Neuronal stem cell (in vitro differentiated cells): ENCODE data around the gene ST6GALNAC6.

Source experiments
- DNase-seq: peaks from one replicate; pipeline ENCODE4 v3.0.0-alpha.2; 2013; ENCODE audit warnings: low spot score
- H2AFZ ChIP-seq: one replicate; pipeline ENCODE4 v1.6.1; 2013; ENCODE audit warnings: mild to moderate bottlenecking, low read length, inconsistent platforms
- H2AK5ac ChIP-seq: 2 replicates; pipeline ENCODE4 v1.6.1; 2013; ENCODE audit warnings: low read depth, mild to moderate bottlenecking, inconsistent platforms, low read length, moderate library complexity, mixed read lengths
- H2BK120ac ChIP-seq: 2 replicates; pipeline ENCODE4 v1.6.1; 2013; ENCODE audit warnings: low read depth, mild to moderate bottlenecking, inconsistent platforms, low read length, moderate library complexity, mixed read lengths
- H2BK12ac ChIP-seq: one replicate; pipeline ENCODE4 v1.6.1; 2013; ENCODE audit warnings: low read length, inconsistent platforms
- H2BK15ac ChIP-seq: 2 replicates; pipeline ENCODE4 v1.6.1; 2013; ENCODE audit warnings: mild to moderate bottlenecking, low read length, inconsistent platforms, mixed read lengths
- H2BK5ac ChIP-seq: one replicate; pipeline ENCODE4 v1.6.1; 2013; ENCODE audit warnings: inconsistent platforms, mild to moderate bottlenecking, low read length, moderate library complexity
- H3K14ac ChIP-seq: one replicate; pipeline ENCODE4 v1.6.1; 2013; ENCODE audit warnings: low read length, inconsistent platforms
- H3K18ac ChIP-seq: 2 replicates; pipeline ENCODE4 v1.6.1; 2013; ENCODE audit warnings: low read length, inconsistent platforms
- H3K23ac ChIP-seq: 2 replicates; pipeline ENCODE4 v1.6.1; 2013; ENCODE audit warnings: low read depth, mild to moderate bottlenecking, mixed read lengths, low read length, inconsistent platforms; ENCODE audit not compliant: poor library complexity
- H3K27ac ChIP-seq: replicated peaks from 3 replicates; pipeline ENCODE4 v1.5.1; 2013; ENCODE audit warnings: low read length, inconsistent platforms
- H3K27me3 ChIP-seq, 3 experiments: 2 replicates each; pipeline ENCODE4 v1.6.1; 2013; ENCODE audit warnings: low read length in 3 of 3, mild to moderate bottlenecking in 2 of 3, inconsistent platforms in 1 of 3, low read depth in 1 of 3, mixed read lengths in 1 of 3, moderate library complexity in 1 of 3; ENCODE audit not compliant: control insufficient read depth in 3 of 3, insufficient read depth in 3 of 3
- H3K36me3 ChIP-seq, 2 donors: replicated peaks in 1 of 2; 2 replicates each; pipeline ENCODE4 v1.6.1; 2013; ENCODE audit warnings: low read length in 2 of 2; ENCODE audit not compliant: control insufficient read depth in 2 of 2, insufficient read depth in 2 of 2
- H3K4ac ChIP-seq: 2 replicates; pipeline ENCODE4 v1.6.1; 2013; ENCODE audit warnings: inconsistent platforms, mild to moderate bottlenecking, low read length, moderate library complexity
- H3K4me1 ChIP-seq, 2 donors: 1 replicate in 1 of 2; 2 replicates in 1 of 2; pipeline ENCODE4 v1.6.1; 2013; ENCODE audit warnings: low read length in 2 of 2, low read depth in 1 of 2; ENCODE audit not compliant: control insufficient read depth in 2 of 2, insufficient read depth in 1 of 2
- H3K4me2 ChIP-seq: one replicate; pipeline ENCODE4 v1.6.1; 2013; ENCODE audit warnings: mild to moderate bottlenecking, low read length, inconsistent platforms; ENCODE audit not compliant: insufficient read depth, poor library complexity, severe bottlenecking
- H3K4me3 ChIP-seq, 2 donors: 2 replicates each; pipeline ENCODE4 v1.5.1; 2013; ENCODE audit warnings: low read length in 2 of 2, mild to moderate bottlenecking in 2 of 2, inconsistent platforms in 1 of 2, moderate library complexity in 1 of 2
- H3K79me1 ChIP-seq: one replicate; pipeline ENCODE4 v1.6.1; 2013; ENCODE audit warnings: low read depth, mild to moderate bottlenecking, inconsistent platforms, low read length, moderate library complexity
- H3K9ac ChIP-seq: one replicate; pipeline ENCODE4 v1.6.1; 2013; ENCODE audit warnings: mild to moderate bottlenecking, low read depth, low read length, inconsistent platforms; ENCODE audit not compliant: poor library complexity
- H3K9me3 ChIP-seq, 2 donors: replicated peaks in 1 of 2; 2 replicates each; pipeline versions ENCODE3 to v1.6.1; 2013; ENCODE audit warnings: low read length in 2 of 2, mild to moderate bottlenecking in 2 of 2, inconsistent platforms in 1 of 2, low read depth in 1 of 2, mixed read lengths in 1 of 2, moderate library complexity in 1 of 2; ENCODE audit not compliant: control insufficient read depth in 2 of 2, insufficient read depth in 1 of 2
- H4K8ac ChIP-seq: one replicate; pipeline ENCODE4 v1.6.1; 2013; ENCODE audit warnings: low read depth, mild to moderate bottlenecking, inconsistent platforms, low read length, moderate library complexity
- H4K91ac ChIP-seq: one replicate; pipeline ENCODE4 v1.6.1; 2013; ENCODE audit warnings: low read length, low read depth, mild to moderate bottlenecking, inconsistent platforms; ENCODE audit not compliant: poor library complexity
- WGBS, 2 donors: extraction: QIAGEN DNeasy Blood & Tissue Kit; methylation state at CpG; one replicate each; pipeline ENCODE4 v1.1.7; 2013; ENCODE audit warnings: missing lambda C conversion rate in 2 of 2, mixed read lengths in 1 of 2; ENCODE audit not compliant: insufficient read length in 2 of 2, insufficient replicate concordance in 1 of 2; ENCODE audit errors: extremely low coverage in 2 of 2; 5-methylcytosine and 5-hydroxymethylcytosine counted together

ST6GALNAC6 gene

DNA sequence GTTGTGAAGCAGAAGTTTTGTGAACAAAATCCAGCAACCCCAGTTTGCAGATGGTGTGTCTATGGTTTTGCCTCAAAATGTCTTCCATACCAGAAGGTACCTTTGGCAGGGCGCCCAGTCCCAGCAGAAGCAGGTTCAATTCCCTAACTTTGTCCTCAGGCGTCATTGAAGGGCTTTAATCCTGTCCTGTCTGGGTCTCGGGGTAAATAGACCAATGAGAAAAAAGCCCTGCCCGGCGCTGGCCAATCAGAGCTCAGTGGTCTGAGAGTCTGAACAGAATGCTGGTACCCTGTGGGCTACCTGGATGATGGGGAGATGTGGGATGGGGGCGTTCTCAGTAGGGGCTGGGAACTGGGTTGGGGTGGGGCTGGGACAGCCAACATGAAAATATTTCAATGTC lies 23.6 kb upstream of the ST6GALNAC6 start:
- no peak overlapping the region for H2BK5ac ChIP-seq
- H4K8ac ChIP-seq, result no peak overlapping the region
- H3K27ac ChIP-seq, result no peak overlapping the region
- no peaks in the 10 kb centered on the region for H3K36me3 ChIP-seq
- H3K23ac ChIP-seq, result no peak overlapping the region
- H3K27me3 ChIP-seq, result peaks cover 2 to 57% (median 26%) of the 10 kb centered on the region in 3 experiments
- H3K79me1 ChIP-seq, result no peaks in the 10 kb centered on the region
- H2AK5ac ChIP-seq, result no peak overlapping the region
- peak overlapping the region; percentile 20 for H2BK15ac ChIP-seq
- no peak for DNase-seq
- H3K14ac ChIP-seq, result no peak overlapping the region
- H3K4me3 ChIP-seq, result no peak overlapping the region
- WGBS, 2 donors, result no CpG with 5 or more reads among the region's 6 CpGs
- no peak overlapping the region for H3K4me2 ChIP-seq
- no peak overlapping the region for H3K4ac ChIP-seq
- no peaks in the 10 kb centered on the region for H3K9me3 ChIP-seq
- peak overlapping the region; percentile 61 for H3K9ac ChIP-seq
- no peak overlapping the region for H4K91ac ChIP-seq
- no peak overlapping the region for H2BK12ac ChIP-seq
- no peak overlapping the region for H2AFZ ChIP-seq
- peaks cover 0 to 12% of the 10 kb centered on the region in 2 donors for H3K4me1 ChIP-seq
- H2BK120ac ChIP-seq, result no peak overlapping the region
- H3K18ac ChIP-seq, result no peak overlapping the region

GRCh38 chr9:127921557-127922120 lies 22.2 kb upstream of the ST6GALNAC6 start:
- no peak overlapping the region for H3K27ac ChIP-seq
- H3K27me3 ChIP-seq, result peaks cover 0 to 45% (median 16%) of the 10 kb centered on the region in 3 experiments
- H3K9me3 ChIP-seq, result no peaks in the 10 kb centered on the region
- peak overlapping the region; percentile 92 for H2AK5ac ChIP-seq
- no peak overlapping the region for H3K4me2 ChIP-seq
- H3K4ac ChIP-seq, result no peak overlapping the region
- no CpG with 5 or more reads among the region's 45 CpGs for WGBS, 2 donors
- no peak overlapping the region for H3K4me3 ChIP-seq
- no peak overlapping the region for H2AFZ ChIP-seq
- H4K91ac ChIP-seq, result no peak overlapping the region
- no peaks in the 10 kb centered on the region for H3K79me1 ChIP-seq
- peaks cover 1 to 8% of the 10 kb centered on the region in 2 donors for H3K4me1 ChIP-seq
- H4K8ac ChIP-seq, result no peak overlapping the region
- H2BK12ac ChIP-seq, result peak overlapping the region; percentile 93
- H3K23ac ChIP-seq, result no peak overlapping the region
- peak overlapping the region; percentile 22 for H2BK5ac ChIP-seq
- no peaks in the 10 kb centered on the region for H3K36me3 ChIP-seq
- no peak for DNase-seq
- peak overlapping the region; percentile 81 for H2BK120ac ChIP-seq
- no peak overlapping the region for H3K9ac ChIP-seq
- H3K14ac ChIP-seq, result no peak overlapping the region
- H2BK15ac ChIP-seq, result no peak overlapping the region
- H3K18ac ChIP-seq, result peak overlapping the region; percentile 80

- Histone ChIP-seq H4K91ac (no peak overlapping the region), H3K4ac (no peak overlapping the region), H3K9ac (no peak overlapping the region), H2BK120ac (no peak overlapping the region), H3K36me3 (no peaks in the 10 kb centered on the region), H3K4me1 (peaks cover 6 to 12% of the 10 kb centered on the region in 2 donors), H3K18ac (peak overlapping the region; percentile 35), H3K4me2 (no peak overlapping the region), H2BK15ac (no peak overlapping the region), H3K27me3 (peaks cover 0 to 37% (median 19%) of the 10 kb centered on the region in 3 experiments), H3K9me3 (no peaks in the 10 kb centered on the region), H3K27ac (no peak overlapping the region), H3K23ac (peak overlapping the region; percentile 0), H3K14ac (no peak overlapping the region), H2AK5ac (peak overlapping the region; percentile 37), H3K4me3 (no peak overlapping the region), H2BK5ac (no peak overlapping the region), H4K8ac (no peak overlapping the region), H3K79me1 (no peaks in the 10 kb centered on the region), H2AFZ (no peak overlapping the region), H2BK12ac (no peak overlapping the region)
- no CpG with 5 or more reads among the region's 7 CpGs for WGBS, 2 donors
- no peak for DNase-seq
Measured at GRCh38 chr9:127920794-127921193, 21.4 kb upstream of the ST6GALNAC6 start.

DNA sequence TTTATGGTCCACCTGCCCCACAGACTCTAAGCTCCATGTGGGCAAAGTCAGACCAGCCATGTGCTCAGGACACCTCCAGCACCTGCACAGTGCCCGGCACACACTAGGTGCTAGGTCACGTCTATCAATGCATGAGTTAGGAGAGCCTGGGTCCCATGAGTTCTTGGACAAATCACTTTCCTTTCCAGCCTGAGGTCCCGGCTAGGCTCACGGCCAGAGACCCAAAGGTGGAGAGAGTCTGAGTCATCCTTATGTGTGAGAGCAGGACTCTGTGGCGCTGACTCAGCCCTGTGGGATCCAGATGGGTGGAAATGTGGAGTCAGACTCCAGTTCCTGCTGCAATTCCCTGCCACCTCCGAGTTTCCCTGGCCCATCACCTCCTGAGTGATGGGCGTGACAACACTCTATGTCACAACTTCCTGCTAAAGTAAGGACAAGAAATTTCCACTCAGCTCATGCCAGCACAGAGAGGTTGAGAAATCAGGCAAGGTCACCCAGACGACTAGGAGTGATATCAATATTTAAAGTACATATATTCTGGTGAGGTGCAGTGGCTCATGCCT lies 19.9 kb upstream of the ST6GALNAC6 start:
- no peak overlapping the region for H2BK15ac ChIP-seq
- H2BK120ac ChIP-seq, result no peak overlapping the region
- H3K9ac ChIP-seq, result no peak overlapping the region
- H4K91ac ChIP-seq, result no peak overlapping the region
- H2AK5ac ChIP-seq, result no peak overlapping the region
- WGBS, 2 donors, result no CpG with 5 or more reads among the region's 8 CpGs
- H3K27ac ChIP-seq, result no peak overlapping the region
- no peak overlapping the region for H3K4ac ChIP-seq
- H3K27me3 ChIP-seq, result peaks cover 0 to 23% (median 19%) of the 10 kb centered on the region in 3 experiments
- H4K8ac ChIP-seq, result no peak overlapping the region
- no peak overlapping the region for H3K4me3 ChIP-seq
- H2AFZ ChIP-seq, result no peak overlapping the region
- no peak for DNase-seq
- H2BK12ac ChIP-seq, result no peak overlapping the region
- H3K18ac ChIP-seq, result no peak overlapping the region
- H3K9me3 ChIP-seq, result no peaks in the 10 kb centered on the region
- no peak overlapping the region for H2BK5ac ChIP-seq
- no peaks in the 10 kb centered on the region for H3K36me3 ChIP-seq
- H3K23ac ChIP-seq, result no peak overlapping the region
- H3K4me1 ChIP-seq, result peaks cover 7 to 12% of the 10 kb centered on the region in 2 donors
- no peak overlapping the region for H3K14ac ChIP-seq
- peaks cover 2% of the 10 kb centered on the region for H3K79me1 ChIP-seq
- H3K4me2 ChIP-seq, result no peak overlapping the region
